Kidney (tissue), 14 donors: ENCODE measurements around the gene NOM1. TPM values are rescaled to one million over a fixed set of nuclear protein-coding genes. Genes with fewer than 3 reads are reported as not detected.
A peak's percentile ranks its signal among the peaks of the same experiment; 100 is the strongest.

Source experiments
- DNase-seq, 5 donors: peaks; one replicate each; pipeline ENCODE4 v3.0.0-alpha.2; 2013 to 2020
- FAIRE-seq: peaks from 2 replicates; lab custom pipeline; 2012; peaks lifted over from hg19 to GRCh38; lab: Jason Lieb, UNC
- H3K27ac ChIP-seq, 2 donors: one replicate each; pipeline ENCODE4 v1.7.0; 2013; ENCODE audit warnings: low read depth in 2 of 2, low read length in 2 of 2, inconsistent platforms in 1 of 2
- H3K27me3 ChIP-seq: one replicate; pipeline ENCODE4 v1.7.1; 2013; ENCODE audit warnings: low read length, inconsistent platforms; ENCODE audit not compliant: control insufficient read depth, insufficient read depth
- H3K36me3 ChIP-seq, 3 donors: one replicate each; pipeline versions ENCODE4 v1.7.0 to v1.7.1; 2013; ENCODE audit warnings: low read length in 3 of 3, control low read depth in 1 of 3, inconsistent platforms in 1 of 3; ENCODE audit not compliant: insufficient read depth in 3 of 3, control insufficient read depth in 2 of 3
- H3K4me1 ChIP-seq, 3 donors: one replicate each; pipeline versions ENCODE4 v1.7.0 to v1.7.1; 2013; ENCODE audit warnings: low read length in 3 of 3, inconsistent platforms in 1 of 3, low read depth in 1 of 3; ENCODE audit not compliant: control insufficient read depth in 2 of 3, insufficient read depth in 2 of 3
- H3K4me3 ChIP-seq, 3 donors: one replicate each; pipeline versions ENCODE4 v1.7.0 to v1.8.1; 2013; ENCODE audit warnings: low read length in 3 of 3, control low read depth in 1 of 3, inconsistent platforms in 1 of 3
- H3K9ac ChIP-seq, 3 donors: one replicate each; pipeline versions ENCODE4 v1.7.0 to v1.7.1; 2013; ENCODE audit warnings: low read length in 3 of 3, control low read depth in 1 of 3, inconsistent platforms in 1 of 3
- H3K9me3 ChIP-seq, 3 donors: one replicate each; pipeline versions ENCODE4 v1.7.0 to v1.7.1; 2013; ENCODE audit warnings: low read length in 3 of 3, control low read depth in 1 of 3, inconsistent platforms in 1 of 3; ENCODE audit not compliant: control insufficient read depth in 2 of 3, insufficient read depth in 1 of 3
- intact Hi-C: fragments of 100-400 bp; cut with DNase I; formaldehyde crosslinking; loops from one replicate; pipeline ENCODE4 v1.11.1; 2022
- polyA plus RNA-seq: library from polyadenylated mRNA; stranded (reverse); fragments of 350-450 nt; fragmentation: Illumina TruSeq; extraction: RNeasy Lipid Tissue Mini Kit (QIAGEN cat#74804); gene quantifications from one replicate; pipeline ENCODE4 v1.2.3, GENCODE V29; 2014; ENCODE audit warnings: low read depth, low replicate concordance; ENCODE audit not compliant: insufficient read depth
- total RNA-seq: library from RNA; stranded (reverse); fragmentation: NEBNext Ultra II Directional; extraction: Animal tissue kit (Norgen Biotek cat#: 25700); gene quantifications from one replicate; pipeline ENCODE4 v1.2.1, GENCODE V29; 2021
- TF ChIP-seq, protein P1 (sequence below): IDR thresholded peaks from 3 replicates; pipeline ENCODE4 v1.5.1; 2012; ENCODE audit warnings: mild to moderate bottlenecking, moderate library complexity, borderline replicate concordance; ENCODE audit not compliant: insufficient read depth; ENCODE audit errors: extremely low read depth
- donor health status: control.
- donor health status: control.
- donor health status: control.
- donor health status: control.
- donor health status: control.
- donor health status: DM: yes; HTN: yes; CAD: no.
- donor health status: Normal renal cell carcinoma (clear cell type).

NOM1 gene
- total and polyA plus RNA-seq, 2 donors from 2014 or later: 5.8 to 17.6 TPM

GRCh38 chr7:157018997-157019608 lies 69.6 kb downstream of the NOM1 start:
- peaks cover 0 to 4% (median 0%) of the 10 kb centered on the region in 3 donors for H3K4me1 ChIP-seq
- peaks cover 73% of the 10 kb centered on the region for H3K27me3 ChIP-seq
- H3K36me3 ChIP-seq: no peaks in the 10 kb centered on the region
- intact Hi-C loops: no loop called here
- TF ChIP-seq, protein P1, sequence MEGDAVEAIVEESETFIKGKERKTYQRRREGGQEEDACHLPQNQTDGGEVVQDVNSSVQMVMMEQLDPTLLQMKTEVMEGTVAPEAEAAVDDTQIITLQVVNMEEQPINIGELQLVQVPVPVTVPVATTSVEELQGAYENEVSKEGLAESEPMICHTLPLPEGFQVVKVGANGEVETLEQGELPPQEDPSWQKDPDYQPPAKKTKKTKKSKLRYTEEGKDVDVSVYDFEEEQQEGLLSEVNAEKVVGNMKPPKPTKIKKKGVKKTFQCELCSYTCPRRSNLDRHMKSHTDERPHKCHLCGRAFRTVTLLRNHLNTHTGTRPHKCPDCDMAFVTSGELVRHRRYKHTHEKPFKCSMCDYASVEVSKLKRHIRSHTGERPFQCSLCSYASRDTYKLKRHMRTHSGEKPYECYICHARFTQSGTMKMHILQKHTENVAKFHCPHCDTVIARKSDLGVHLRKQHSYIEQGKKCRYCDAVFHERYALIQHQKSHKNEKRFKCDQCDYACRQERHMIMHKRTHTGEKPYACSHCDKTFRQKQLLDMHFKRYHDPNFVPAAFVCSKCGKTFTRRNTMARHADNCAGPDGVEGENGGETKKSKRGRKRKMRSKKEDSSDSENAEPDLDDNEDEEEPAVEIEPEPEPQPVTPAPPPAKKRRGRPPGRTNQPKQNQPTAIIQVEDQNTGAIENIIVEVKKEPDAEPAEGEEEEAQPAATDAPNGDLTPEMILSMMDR: no peak
- H3K9ac ChIP-seq: no peak overlapping the region
- no peaks in the 10 kb centered on the region for H3K9me3 ChIP-seq
- H3K27ac ChIP-seq: no peak overlapping the region
- no peak overlapping the region for H3K4me3 ChIP-seq
- DNase-seq: peak in 3 of 5 donors; percentile 12 to 66 (median 58)
- FAIRE-seq: no peak

- Histone ChIP-seq H3K4me1 (peaks cover 0 to 4% (median 0%) of the 10 kb centered on the region in 3 donors), H3K4me3 (no peak overlapping the region), H3K9me3 (no peaks in the 10 kb centered on the region), H3K27ac (no peak overlapping the region), H3K9ac (no peak overlapping the region), H3K27me3 (peaks cover 74% of the 10 kb centered on the region), H3K36me3 (no peaks in the 10 kb centered on the region)
- no peak for FAIRE-seq
- intact Hi-C loops: no loop called here
- peak in 3 of 5 donors; percentile 27 to 38 (median 30) for DNase-seq
- TF ChIP-seq, protein P1: no peak
Measured at GRCh38 chr7:157019718-157020451, 70.4 kb downstream of the NOM1 start.

- Histone ChIP-seq H3K27me3 (peaks cover 73% of the 10 kb centered on the region), H3K9ac (no peak overlapping the region), H3K4me3 (no peak overlapping the region), H3K9me3 (no peaks in the 10 kb centered on the region), H3K36me3 (no peaks in the 10 kb centered on the region), H3K27ac (no peak overlapping the region), H3K4me1 (peaks cover 0 to 4% (median 0%) of the 10 kb centered on the region in 3 donors)
- FAIRE-seq: no peak
- TF ChIP-seq, protein P1: no peak
- peak in 3 of 5 donors; percentile 31 to 65 (median 44) for DNase-seq
- intact Hi-C loops: no loop called here
Measured at GRCh38 chr7:157020514-157021070, 71.1 kb downstream of the NOM1 start.
